D721Med (cell line): ENCODE data around the gene PTDSS2.

Experiments
- DNase-seq: peaks from one replicate; pipeline ENCODE4 v3.0.0; 2011; ENCODE audit warnings: low spot score; ENCODE audit not compliant: insufficient read length
- FAIRE-seq: peaks from 2 replicates; lab custom pipeline; 2011; peaks lifted over from hg19 to GRCh38; lab: Jason Lieb, UNC
- TF ChIP-seq, protein P1 (sequence below): IDR thresholded peaks from 2 replicates; pipeline ENCODE4 v1.5.1; 2012; ENCODE audit warnings: mild to moderate bottlenecking, control low read depth; ENCODE audit not compliant: insufficient read depth; ENCODE audit errors: missing control alignments

Gene PTDSS2

DNA sequence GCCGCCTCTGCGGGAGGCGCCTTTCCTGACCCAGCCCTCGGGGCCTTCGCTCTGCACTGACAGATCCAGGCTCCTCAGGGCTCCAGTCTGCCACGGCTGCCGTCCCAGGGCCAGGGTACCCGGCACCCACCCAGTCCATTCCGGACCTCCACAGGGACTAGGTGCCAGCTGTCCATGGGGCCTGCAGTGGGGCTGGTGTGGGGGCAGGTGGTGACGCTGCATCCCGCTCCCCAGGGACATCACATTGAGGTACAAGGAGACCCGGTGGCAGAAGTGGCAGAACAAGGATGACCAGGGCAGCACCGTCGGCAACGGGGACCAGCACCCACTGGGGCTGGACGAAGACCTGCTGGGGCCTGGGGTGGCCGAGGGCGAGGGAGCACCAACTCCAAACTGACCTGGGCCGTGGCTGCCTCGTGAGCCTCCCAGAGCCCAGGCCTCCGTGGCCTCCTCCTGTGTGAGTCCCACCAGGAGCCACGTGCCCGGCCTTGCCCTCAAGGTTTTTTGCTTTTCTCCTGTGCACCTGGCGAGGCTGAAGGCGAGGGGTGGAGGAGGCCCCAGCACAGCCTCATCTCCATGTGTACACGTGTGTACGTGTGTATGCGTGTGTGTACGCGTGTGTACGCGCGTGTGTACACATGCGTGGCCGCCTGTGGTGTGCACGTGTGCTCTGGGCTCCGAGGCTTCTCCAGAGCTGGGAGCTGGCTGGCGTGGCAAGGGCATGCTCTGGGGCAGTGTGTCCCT lies 40.3 kb downstream of the PTDSS2 start:
- FAIRE-seq (no peak), DNase-seq (no peak)
- TF ChIP-seq, protein P1, sequence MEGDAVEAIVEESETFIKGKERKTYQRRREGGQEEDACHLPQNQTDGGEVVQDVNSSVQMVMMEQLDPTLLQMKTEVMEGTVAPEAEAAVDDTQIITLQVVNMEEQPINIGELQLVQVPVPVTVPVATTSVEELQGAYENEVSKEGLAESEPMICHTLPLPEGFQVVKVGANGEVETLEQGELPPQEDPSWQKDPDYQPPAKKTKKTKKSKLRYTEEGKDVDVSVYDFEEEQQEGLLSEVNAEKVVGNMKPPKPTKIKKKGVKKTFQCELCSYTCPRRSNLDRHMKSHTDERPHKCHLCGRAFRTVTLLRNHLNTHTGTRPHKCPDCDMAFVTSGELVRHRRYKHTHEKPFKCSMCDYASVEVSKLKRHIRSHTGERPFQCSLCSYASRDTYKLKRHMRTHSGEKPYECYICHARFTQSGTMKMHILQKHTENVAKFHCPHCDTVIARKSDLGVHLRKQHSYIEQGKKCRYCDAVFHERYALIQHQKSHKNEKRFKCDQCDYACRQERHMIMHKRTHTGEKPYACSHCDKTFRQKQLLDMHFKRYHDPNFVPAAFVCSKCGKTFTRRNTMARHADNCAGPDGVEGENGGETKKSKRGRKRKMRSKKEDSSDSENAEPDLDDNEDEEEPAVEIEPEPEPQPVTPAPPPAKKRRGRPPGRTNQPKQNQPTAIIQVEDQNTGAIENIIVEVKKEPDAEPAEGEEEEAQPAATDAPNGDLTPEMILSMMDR: no peak

DNA sequence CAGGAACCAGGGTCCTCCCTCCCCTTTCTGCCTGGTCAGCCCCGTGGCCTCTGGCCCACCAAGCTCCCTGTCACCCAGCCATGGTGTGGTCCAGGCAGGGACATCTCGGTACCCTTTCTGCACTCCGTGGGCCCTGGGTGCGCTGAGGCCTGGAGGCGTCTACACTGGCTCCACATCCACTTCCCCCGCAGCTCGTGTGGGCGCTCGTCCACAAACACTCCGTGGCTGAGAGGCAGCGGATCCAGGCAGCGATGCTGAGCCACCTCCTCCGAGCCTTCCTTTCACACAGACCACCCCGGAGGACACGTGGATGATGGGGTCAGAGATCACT lies 40.8 kb downstream of the PTDSS2 start:
- TF ChIP-seq, protein P1: no peak
- DNase-seq: no peak
- FAIRE-seq: no peak

DNA sequence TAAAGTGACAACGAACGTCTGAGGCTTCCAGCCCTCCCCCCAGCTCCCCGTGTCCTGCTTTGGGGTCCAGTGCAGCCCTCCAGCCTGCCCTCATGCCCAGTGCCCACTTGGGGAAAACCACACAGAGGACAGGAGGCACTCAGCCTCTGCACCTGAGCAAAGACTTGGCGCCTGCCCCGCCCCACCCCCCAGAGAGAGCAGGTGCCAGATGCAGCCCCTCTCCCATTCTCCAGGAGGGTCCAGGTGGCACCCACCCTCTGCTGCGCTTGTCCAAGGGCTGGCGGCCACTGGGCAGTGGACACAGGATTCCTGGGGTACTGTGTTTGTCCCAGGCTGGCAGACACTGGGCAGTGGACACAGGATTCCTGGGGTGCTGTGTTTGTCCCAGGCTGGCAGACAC lies 41.3 kb downstream of the PTDSS2 start:
- DNase-seq (no peak), FAIRE-seq (no peak)
- TF ChIP-seq, protein P1: no peak

DNA sequence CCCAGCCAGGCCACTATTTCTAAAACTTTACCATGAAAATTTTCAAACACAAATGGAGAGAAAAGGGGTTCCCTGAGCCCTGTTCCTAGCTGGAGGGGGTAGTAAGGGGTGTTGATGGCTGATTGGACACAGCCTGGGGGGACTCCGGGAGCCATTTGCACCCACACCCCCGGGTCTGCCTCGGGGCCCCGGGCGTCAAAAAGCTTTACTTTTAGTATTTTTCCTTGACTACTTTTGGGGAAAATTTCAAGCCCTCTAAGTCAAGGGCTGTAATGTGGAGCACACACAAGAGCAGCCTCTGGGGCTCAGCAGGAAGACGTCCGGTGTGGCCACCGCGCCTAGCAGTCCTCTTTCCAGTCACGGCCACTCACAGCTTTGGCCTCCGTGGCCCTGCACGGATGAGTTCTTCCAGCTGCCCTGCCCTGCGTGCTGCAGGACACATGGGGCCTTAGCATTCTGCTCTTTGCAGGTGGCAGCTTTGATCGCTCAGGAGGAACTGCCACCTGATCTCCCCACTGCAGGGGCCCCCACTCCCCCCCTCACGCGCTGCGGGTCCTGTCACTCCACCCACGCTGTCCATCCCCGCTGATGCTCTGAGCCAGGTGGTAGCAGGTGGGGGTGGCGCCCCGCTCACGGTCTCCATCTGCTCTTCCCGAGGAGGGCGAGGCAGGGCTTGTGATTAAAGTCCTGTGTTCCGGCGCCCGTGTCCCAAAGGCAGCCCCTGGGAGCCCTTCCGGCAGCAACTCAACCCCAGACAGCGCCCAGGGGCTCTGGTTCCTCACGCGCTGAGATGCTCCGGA lies 42.5 kb downstream of the PTDSS2 start:
- FAIRE-seq (no peak), DNase-seq (no peak)
- TF ChIP-seq, protein P1: no peak

DNA sequence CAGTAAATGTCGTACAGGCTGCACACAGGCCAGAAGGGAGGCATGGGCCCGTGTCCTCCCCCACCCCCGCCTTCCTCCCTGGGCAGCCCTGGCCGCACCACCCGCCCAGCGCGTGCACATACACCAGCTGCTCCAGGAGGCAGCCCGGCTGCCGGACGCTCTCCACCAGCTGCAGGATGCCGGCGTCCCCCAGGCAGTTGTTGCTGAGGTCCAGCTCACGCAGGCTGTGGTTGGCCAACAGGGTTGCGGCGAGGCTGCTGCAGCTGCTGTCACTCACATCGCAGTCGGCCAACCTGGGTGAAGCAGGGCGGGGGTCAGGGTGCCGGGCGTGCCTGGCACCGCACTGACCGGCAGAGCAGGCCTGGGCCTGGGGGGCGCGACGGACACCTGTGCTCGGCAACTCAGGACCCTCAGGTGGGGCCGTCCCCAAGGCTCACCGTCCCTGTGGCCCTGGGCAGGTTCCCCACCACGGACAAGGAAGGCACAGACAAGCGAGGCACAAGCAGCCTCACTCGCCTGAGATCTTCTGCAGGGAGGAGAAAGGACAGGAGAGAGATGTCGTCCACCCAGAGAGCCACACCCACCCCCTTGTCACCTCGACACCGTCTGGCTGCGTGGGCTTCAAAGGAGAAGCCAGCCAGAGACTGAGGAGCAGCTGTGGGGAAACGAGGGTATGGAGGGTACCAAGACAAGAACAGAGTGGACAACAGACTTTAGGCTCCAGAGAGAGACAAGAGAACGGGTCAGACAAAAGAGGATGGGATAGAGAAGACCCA lies 44.9 kb downstream of the PTDSS2 start:
- TF ChIP-seq, protein P1: no peak
- FAIRE-seq: no peak
- no peak for DNase-seq

DNA sequence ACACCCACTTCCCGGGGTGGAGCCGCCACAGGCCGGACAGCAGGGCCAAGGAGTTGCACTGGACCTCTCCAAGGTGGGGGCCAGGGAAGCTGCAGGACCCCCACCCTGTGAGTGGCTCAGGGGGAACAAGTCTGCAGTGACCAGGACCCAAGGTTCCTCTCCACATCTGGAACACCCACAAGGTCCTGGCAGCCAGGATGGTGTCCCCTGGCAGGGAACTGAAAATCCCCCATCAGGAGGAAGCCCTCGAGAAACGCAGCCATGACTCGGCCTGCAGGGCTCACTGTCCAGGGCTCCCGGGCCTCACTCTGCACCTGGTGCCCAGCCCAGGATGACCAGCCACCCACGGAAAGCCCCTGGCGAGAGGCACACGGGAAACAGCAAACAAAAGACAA lies 45.5 kb downstream of the PTDSS2 start:
- no peak for DNase-seq

More for the DNA sequence above, 45.5 kb downstream of the PTDSS2 start:
- TF ChIP-seq, protein P1: no peak
- FAIRE-seq: no peak
